T-helper 22 cell (primary cell): ENCODE data around the gene MCU.
"Not testable (repeated sequence)": the region's sequence is repeated elsewhere in the genome, so short reads cannot be mapped to it uniquely, and the experiment has no call there.

Experiments
- DNase-seq: peaks from one replicate; pipeline ENCODE4 v3.0.0-alpha.2; 2020; ENCODE audit warnings: low read depth

MCU gene

DNA sequence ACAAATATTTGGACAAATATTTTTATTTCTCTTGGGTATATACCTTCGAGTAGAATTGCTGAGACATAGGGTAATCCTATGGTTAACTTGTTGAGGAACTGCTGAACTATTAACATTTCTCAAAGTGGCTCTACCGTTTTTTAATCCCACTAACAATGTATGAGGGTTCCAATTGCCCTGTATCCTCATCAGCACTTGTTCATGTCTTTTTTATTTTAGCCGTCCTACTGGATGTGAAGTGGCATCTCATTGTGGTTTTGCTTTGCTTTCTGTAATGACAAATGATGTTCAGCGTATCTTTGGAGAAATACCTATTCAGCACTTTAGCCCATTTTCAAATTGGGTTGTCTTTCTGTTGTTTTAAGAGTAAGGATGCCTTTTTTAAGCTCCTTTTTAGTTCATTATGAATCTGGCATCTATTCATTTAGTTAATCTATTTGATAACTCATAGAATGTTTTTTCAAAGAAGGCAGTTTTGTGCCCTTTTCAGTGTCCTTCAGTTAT is 40.0 kb downstream of the MCU start:
- no peak for DNase-seq

DNA sequence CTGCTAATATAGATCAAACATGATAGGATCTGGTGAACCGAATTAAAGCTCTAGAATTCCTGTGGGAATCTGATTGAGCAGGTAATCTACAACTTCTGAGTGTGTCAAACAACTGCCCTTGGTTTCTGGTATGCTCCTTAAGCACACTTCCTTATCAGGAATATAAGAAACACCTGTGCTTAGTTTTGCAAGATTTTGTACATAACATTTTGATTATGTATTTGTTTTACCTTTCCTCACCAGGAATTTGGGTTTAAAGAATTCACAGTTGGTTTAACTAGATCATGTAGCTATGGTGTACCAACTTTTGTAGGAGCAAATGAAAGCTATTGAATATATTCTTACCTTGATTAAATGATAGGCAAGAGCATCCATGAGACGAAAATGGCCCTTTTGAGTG is 40.6 kb downstream of the MCU start:
- DNase-seq: no peak

- DNase-seq: no peak
Observed at GRCh38 chr10:72733989-72734388, 42.0 kb downstream of the MCU start.

DNA sequence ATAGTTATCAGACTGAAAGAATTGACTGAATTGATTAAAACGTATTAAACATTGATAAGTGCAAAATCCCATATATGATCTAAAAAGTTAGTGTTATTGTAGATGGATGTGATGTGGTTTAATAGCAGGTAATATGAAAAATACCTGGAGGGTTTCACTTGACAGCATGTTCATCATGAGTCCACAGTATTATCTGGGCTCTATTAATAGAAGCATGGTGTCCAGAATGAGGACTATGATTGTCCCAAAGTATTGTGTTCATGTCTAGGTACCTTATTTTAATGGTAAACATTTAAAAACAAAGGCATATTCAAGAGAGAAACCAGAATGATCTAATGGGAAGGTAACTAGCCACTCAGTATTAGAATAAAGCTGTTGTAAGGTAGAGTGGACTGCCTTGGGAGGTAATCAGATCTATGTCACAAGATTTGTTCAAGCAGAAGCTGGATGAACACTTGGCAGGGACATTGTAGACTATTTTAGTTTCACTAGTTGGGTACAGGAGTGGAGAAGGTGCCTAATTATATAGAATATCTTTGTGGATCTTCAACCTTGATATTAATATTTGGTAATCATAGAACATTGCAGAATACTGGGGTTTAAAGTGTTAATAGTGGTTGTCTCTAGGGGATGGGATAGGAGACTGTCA is 43.5 kb downstream of the MCU start:
- DNase-seq: no peak

DNA sequence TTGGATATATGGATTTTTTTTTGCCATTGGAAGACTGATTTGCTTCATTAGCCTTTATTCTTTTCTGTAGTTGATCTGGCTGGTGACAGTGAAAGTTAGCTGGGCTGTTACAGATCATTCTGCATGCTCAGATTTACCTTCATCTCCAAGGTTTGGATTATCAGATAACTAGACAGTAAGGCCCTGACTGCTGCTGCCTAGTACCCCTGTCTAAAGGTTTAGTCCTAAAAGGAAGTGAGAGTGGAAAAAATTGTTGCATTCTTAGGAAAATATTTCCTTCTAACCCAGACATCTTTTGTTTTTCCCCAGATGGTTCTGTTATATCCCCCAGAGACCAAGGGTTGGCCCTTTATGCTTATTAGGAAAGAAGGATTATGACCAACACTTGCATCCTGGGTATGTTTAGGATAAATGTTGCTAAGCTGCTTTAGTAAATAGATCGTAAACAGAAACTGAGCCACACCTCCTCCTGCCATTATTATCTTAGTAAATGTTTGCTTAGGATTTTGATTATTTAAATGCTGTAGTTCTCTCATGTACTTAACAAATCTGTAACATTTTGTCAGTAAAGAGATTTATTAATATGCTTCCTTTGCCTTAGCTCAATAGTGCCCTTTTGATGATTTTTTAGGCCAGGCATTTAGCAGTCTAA is 44.4 kb downstream of the MCU start:
- DNase-seq: no peak

- DNase-seq: no peak
Observed at GRCh38 chr10:72736828-72737220, 44.9 kb downstream of the MCU start.

DNA sequence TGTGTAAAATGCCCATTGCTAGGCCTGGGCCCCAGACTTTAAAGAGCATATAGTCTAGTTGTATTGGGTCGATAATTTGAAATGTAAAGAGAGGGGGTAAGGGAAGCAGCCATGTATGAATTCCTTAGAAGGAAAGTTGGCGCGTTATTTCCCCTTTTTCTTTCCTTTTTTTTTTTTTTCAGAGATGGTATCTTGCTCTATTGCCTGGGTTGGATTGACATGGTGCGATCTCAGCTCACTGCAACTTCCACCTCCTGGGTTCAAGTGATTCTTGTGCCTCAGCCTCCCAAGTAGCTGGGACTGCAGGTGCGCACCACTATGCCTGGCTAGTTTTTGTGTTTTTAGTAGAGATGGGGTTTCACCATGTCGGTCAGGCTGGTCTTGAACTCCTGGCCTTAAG is 45.4 kb downstream of the MCU start:
- not testable (repeated sequence) for DNase-seq

GRCh38 chr10:72738486-72738885 is 46.5 kb downstream of the MCU start:
- no peak for DNase-seq

DNA sequence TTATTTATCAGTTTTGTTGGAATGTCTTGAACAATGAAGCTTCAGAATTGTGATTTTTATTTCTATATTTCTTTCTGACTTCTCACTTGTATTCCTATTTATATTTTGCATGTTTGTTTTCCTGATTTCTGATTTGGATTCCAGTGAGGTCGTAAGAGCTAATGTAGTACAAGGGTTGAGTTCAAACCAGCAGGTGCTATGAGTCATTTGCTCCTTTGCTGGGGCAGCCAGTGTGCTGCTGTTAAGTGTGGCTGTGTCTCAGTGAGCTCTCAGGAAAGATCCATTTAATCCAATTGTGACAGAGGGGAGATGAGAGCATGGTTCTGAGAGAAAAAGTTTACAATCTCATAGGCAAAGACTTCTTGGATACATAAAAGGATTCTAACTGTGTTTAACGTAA is 48.6 kb downstream of the MCU start:
- DNase-seq: no peak

GRCh38 chr10:72742092-72742491 is 50.1 kb downstream of the MCU start:
- DNase-seq: no peak

GRCh38 chr10:72742797-72743196 is 50.9 kb downstream of the MCU start:
- no peak for DNase-seq

DNA sequence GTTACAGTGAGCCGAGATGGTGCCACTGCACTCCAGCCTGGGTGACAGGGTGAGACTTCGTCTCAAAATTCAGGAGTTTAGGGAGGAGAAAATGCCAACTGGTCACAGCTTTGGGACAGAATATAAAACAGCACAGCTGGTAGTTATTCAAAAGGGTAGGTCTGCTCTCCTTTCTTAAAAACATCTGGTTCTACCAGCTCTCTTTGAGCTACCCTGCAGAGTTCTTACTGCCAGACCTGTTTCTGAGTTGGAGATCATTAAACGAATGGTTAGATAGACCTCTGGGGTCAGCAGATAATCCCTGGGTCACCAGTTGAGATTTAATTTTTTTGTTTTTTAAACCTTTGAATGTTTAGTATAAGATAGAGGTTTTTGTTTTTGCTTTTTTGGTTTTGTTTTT is 52.6 kb downstream of the MCU start:
- no peak for DNase-seq

GRCh38 chr10:72746426-72747363 is 54.8 kb downstream of the MCU start:
- no peak for DNase-seq

- no peak for DNase-seq
Observed at GRCh38 chr10:72747521-72747920, 55.6 kb downstream of the MCU start.

- no peak for DNase-seq
Observed at GRCh38 chr10:72753760-72754231, 61.9 kb downstream of the MCU start.

- DNase-seq: no peak
Observed at GRCh38 chr10:72754275-72755032, 62.5 kb downstream of the MCU start.

GRCh38 chr10:72756674-72757385 is 64.9 kb downstream of the MCU start:
- no peak for DNase-seq

GRCh38 chr10:72757732-72758131 is 65.8 kb downstream of the MCU start:
- DNase-seq: no peak

DNA sequence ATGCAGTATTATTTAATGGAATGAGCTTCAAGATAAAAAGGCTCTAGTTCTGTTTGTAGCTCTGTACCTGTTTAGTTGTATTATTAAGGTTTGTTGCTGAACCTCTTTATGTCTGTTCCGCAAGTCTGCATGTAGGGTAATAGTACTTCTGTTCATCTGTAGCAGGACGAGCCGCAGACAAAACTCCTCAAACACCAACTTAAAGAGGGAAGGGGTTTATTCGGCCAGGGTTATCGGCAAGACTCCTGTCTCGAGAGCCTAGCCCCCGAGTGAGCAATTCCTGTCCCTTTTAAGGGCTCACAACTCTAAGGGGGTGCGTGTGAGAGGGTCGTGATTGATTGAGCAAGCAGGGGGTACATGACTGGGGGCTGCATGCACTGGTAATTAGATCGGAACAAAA is 67.0 kb downstream of the MCU start:
- DNase-seq: not testable (repeated sequence)

- DNase-seq: no peak
Observed at GRCh38 chr10:72759584-72759983, 67.6 kb downstream of the MCU start.

GRCh38 chr10:72761498-72761897 is 69.6 kb downstream of the MCU start:
- DNase-seq: no peak
